ENCODE results near the gene NDRG3.

DNA sequence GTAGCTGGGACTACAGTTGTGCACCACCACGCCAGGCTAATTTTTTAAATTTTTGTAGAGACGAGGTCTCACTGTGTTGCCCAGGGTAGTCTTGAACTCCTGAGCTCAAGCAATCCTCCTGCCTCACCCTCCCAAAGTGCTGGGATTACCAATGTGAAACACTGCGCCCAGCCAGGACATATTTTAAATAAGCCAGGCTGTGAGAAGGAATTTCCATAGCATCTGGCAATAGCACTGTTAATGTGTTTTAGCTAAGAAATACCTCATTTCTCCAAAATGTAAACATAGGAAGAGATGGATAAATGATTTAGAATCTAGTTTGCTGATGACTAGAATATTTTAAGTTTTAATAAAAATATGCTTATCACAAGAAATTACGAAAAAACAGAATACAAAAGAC, 72.9 kb downstream of the NDRG3 start:
- TF ChIP-seq, protein P1, sequence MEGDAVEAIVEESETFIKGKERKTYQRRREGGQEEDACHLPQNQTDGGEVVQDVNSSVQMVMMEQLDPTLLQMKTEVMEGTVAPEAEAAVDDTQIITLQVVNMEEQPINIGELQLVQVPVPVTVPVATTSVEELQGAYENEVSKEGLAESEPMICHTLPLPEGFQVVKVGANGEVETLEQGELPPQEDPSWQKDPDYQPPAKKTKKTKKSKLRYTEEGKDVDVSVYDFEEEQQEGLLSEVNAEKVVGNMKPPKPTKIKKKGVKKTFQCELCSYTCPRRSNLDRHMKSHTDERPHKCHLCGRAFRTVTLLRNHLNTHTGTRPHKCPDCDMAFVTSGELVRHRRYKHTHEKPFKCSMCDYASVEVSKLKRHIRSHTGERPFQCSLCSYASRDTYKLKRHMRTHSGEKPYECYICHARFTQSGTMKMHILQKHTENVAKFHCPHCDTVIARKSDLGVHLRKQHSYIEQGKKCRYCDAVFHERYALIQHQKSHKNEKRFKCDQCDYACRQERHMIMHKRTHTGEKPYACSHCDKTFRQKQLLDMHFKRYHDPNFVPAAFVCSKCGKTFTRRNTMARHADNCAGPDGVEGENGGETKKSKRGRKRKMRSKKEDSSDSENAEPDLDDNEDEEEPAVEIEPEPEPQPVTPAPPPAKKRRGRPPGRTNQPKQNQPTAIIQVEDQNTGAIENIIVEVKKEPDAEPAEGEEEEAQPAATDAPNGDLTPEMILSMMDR (IDR thresholded peaks at IDR 0.05), result no peak
- TF ChIP-seq POLR2A (IDR thresholded peaks at IDR 0.05), result no peak
- TF ChIP-seq POLR2AphosphoS5 (IDR thresholded peaks at IDR 0.05), result no peak
